Mesodermal cell (in vitro differentiated cells): ENCODE results near the gene PROP1.
"Not testable (repeated sequence)": the region's sequence is repeated elsewhere in the genome, so short reads cannot be mapped to it uniquely, and the experiment has no call there.

Experiments used
- H3K27ac ChIP-seq: 2 replicates; pipeline ENCODE4 v1.7.0; 2013; ENCODE audit warnings: mild to moderate bottlenecking, low read depth, low read length, moderate library complexity; ENCODE audit not compliant: severe bottlenecking
- H3K36me3 ChIP-seq: 2 replicates; pipeline ENCODE4 v1.7.1; 2013; ENCODE audit warnings: mild to moderate bottlenecking, low read length, moderate library complexity; ENCODE audit not compliant: control insufficient read depth, insufficient read depth
- H3K4me1 ChIP-seq: one replicate; pipeline ENCODE4 v1.7.1; 2013; ENCODE audit warnings: mild to moderate bottlenecking, low read length; ENCODE audit not compliant: insufficient read depth, control insufficient read depth, poor library complexity, severe bottlenecking
- H3K4me3 ChIP-seq: 2 replicates; pipeline ENCODE4 v1.7.0; 2013; ENCODE audit warnings: low read length, control low read depth, mild to moderate bottlenecking; ENCODE audit not compliant: insufficient read depth, poor library complexity, severe bottlenecking; ENCODE audit errors: extremely low read depth
- H3K9me3 ChIP-seq: 2 replicates; pipeline ENCODE4 v1.7.1; 2013; ENCODE audit warnings: mild to moderate bottlenecking, low read length, moderate library complexity; ENCODE audit not compliant: control insufficient read depth
- WGBS, 2 experiments: methylation state at CpG; one replicate each; pipeline ENCODE4 v1.1.5; 2013; ENCODE audit warnings: missing lambda C conversion rate in 2 of 2; ENCODE audit not compliant: insufficient coverage in 2 of 2; 5-methylcytosine and 5-hydroxymethylcytosine counted together

Gene PROP1

DNA sequence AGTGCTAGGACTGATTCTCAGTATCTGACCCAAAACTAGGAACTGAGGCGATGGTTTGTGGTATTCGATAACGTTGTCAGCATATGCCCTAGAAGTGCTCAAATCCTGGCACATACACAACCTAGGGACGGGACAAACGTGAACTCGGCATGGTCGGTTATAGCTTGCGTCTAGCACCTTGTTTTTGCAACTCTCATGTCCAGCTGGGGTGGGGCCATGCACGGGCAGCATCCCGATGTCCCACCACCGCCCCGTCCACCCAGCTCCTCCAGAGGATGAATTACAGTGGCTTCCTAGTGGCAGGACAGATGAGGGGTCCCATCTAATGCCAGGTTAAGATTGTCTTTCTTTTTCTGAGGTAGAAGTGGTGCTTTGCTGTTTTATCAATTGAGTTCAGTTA, 31.6 kb downstream of the PROP1 start:
- Histone ChIP-seq H3K27ac (no peak overlapping the region), H3K4me1 (no peaks in the 10 kb centered on the region), H3K4me3 (no peak overlapping the region), H3K36me3 (no peaks in the 10 kb centered on the region), H3K9me3 (peaks cover 2% of the 10 kb centered on the region)
- 95 to 99% methylated on average over 9 to 12 of the region's 12 CpGs for WGBS, 2 experiments

- Histone ChIP-seq H3K36me3 (no peaks in the 10 kb centered on the region), H3K27ac (no peak overlapping the region), H3K4me1 (no peaks in the 10 kb centered on the region), H3K9me3 (peaks cover 2% of the 10 kb centered on the region), H3K4me3 (no peak overlapping the region)
- 88 to 89% methylated on average over 13 to 14 of the region's 14 CpGs for WGBS, 2 experiments
Measured at GRCh38 chr5:177963966-177964365, 32.1 kb downstream of the PROP1 start.

DNA sequence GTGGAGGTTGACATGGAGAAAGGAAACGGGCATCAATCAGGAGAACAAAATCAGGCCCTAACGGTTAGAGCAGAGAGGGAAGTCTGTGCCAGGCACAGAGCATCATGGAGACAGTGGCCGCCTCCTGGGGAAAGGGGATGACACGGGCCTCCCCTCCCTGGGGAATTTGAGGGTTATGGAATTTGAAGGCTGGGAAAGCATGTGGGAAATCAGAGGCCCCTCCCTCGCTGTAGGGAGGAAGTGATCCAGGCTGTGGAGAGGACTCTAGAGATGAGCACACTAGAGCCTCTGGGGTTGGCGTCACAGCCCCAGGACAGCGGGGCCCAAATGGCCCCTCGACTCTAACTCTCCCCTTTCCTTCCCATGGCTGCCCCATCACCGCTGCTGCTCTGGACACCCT, 36.7 kb downstream of the PROP1 start:
- H3K27ac ChIP-seq = no peak overlapping the region
- H3K4me3 ChIP-seq = no peak overlapping the region
- H3K4me1 ChIP-seq = no peaks in the 10 kb centered on the region
- peaks cover 2% of the 10 kb centered on the region for H3K9me3 ChIP-seq
- whole genome bisulfite sequencing, 2 experiments = 88 to 97% methylated on average over 8 of the region's 9 CpGs
- no peaks in the 10 kb centered on the region for H3K36me3 ChIP-seq

DNA sequence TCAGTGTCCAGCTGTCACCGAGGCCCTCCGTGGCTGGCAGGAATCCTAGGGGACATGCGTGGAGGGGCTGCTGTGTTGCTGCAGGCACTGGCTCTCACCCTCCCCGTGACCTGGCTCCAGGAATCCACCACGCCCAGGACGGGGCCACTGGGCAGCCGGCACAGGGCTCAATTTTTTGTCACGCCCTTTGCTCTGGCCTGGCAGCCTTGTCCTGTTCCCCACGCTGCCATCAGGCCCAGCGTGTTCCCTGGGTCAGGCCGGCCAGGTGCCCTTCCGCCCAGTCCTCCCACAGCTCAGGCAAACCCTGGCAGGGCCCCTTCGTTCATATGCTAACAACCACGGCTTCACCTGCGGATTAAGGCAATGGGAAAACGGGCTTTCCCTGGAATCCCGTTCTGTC, 37.3 kb downstream of the PROP1 start:
- H3K9me3 ChIP-seq = peaks cover 2% of the 10 kb centered on the region
- no peaks in the 10 kb centered on the region for H3K36me3 ChIP-seq
- no peaks in the 10 kb centered on the region for H3K4me1 ChIP-seq
- 78 to 88% methylated on average over 15 to 16 of the region's 17 CpGs for WGBS, 2 experiments
- no peak overlapping the region for H3K27ac ChIP-seq
- H3K4me3 ChIP-seq = no peak overlapping the region

DNA sequence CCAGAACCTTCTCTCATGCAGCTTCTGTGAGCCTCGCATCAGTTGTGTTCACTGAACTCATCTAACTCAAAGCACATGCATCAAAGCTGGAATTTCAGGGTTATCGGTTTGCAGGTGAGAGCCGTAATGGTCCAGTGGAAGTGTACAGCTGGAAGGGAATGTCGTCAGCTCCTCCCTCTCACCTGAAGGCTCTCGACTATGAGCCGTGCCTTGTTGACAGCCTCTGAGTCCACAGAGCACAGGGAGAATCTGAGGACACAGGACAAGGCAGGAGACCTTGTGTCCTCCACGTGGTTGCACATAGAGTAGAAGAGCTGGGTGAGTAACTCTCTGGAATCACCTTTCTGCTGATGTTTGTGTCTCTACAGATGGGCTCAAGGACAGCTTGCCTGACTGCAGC, 38.8 kb downstream of the PROP1 start:
- Histone ChIP-seq H3K9me3 (peaks cover 2% of the 10 kb centered on the region), H3K36me3 (no peaks in the 10 kb centered on the region), H3K4me1 (no peaks in the 10 kb centered on the region), H3K4me3 (no peak overlapping the region), H3K27ac (no peak overlapping the region)
- 89 to 94% methylated on average over 5 to 7 of the region's 7 CpGs for WGBS, 2 experiments

DNA sequence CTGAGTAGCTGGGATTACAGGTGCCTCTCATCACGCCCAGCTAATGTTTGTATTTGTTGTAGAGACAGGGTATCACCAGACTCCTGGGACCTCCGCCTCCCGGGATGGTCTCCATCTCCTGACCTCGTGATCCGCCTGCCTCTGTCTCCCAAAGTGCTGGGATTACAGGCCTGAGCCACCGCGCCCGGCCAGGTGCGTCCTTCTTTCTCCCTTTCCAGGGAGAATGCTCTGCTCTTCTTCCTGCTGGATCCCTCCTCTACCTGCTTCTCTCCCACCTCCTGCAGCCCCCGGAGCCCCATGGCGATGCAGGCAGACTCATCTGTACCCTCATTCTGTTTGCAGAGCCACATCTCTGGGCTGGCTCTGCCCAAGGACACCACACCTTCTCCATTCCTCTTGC, 42.9 kb downstream of the PROP1 start:
- not testable (repeated sequence) for H3K4me1 ChIP-seq, H3K9me3 ChIP-seq, H3K27ac ChIP-seq, H3K36me3 ChIP-seq, H3K4me3 ChIP-seq
- WGBS, 2 experiments = 94 to 100% methylated on average over 3 of the region's 11 CpGs

GRCh38 chr5:177949656-177950055, 46.4 kb downstream of the PROP1 start:
- not testable (repeated sequence) for H3K36me3 ChIP-seq, H3K4me1 ChIP-seq, H3K4me3 ChIP-seq, H3K27ac ChIP-seq, H3K9me3 ChIP-seq
- WGBS, 2 experiments = no CpG with 5 or more reads among the region's 10 CpGs

GRCh38 chr5:177949065-177949464, 47.0 kb downstream of the PROP1 start:
- H3K9me3 ChIP-seq, H3K4me3 ChIP-seq, H3K36me3 ChIP-seq, H3K4me1 ChIP-seq, H3K27ac ChIP-seq: not testable (repeated sequence)
- no CpG with 5 or more reads among the region's 17 CpGs for WGBS, 2 experiments

DNA sequence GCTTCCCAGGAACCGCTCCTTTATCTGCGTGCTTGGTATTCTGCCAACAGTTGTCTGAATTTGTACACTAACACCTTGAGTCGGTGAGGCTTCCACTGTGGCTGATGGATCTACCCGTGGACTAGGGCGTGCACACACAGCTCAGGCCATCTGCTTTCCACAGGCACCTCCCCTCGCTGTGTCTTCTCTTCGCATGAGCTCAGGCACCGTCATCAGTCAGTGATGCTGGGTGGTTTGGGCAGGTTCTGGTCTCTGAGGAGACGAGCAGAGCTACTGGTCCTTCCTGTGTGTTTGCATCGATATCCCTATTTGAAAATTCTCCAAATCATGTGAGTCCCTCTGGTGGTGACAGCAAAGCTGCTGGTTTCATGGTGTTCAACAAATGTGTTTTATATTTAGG, 48.1 kb downstream of the PROP1 start:
- not testable (repeated sequence) for H3K4me3 ChIP-seq, H3K36me3 ChIP-seq, H3K9me3 ChIP-seq, H3K4me1 ChIP-seq, H3K27ac ChIP-seq
- WGBS, 2 experiments = 91 to 97% methylated on average over 6 to 8 of the region's 10 CpGs

- H3K27ac ChIP-seq, H3K4me1 ChIP-seq, H3K36me3 ChIP-seq, H3K9me3 ChIP-seq, H3K4me3 ChIP-seq: not testable (repeated sequence)
- no CpG with 5 or more reads among the region's 12 CpGs for WGBS, 2 experiments
Measured at GRCh38 chr5:177945601-177946283, 50.3 kb downstream of the PROP1 start.

DNA sequence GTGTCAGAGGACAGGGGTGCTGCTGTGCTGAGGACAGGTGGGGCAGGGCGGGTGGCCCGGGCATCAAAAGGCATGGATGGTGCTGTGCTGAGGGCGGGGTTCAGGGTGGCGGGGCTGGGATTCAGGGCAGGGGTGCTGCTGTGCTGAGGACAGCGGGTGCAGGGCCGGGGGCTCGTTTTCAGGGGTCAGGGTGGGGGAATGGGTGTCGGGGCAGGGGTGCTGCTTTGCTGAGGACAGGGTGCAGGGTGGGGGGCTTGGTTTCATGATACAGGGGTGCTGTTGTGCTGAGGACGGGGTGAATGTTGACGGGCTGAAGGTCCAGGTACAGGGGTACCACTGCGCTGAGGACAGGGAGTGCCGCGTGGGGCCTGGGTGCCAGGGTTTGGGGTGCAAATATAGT, 50.9 kb downstream of the PROP1 start:
- H3K4me1 ChIP-seq, H3K27ac ChIP-seq, H3K36me3 ChIP-seq, H3K4me3 ChIP-seq, H3K9me3 ChIP-seq: not testable (repeated sequence)
- 94 to 96% methylated on average over 9 to 13 of the region's 13 CpGs for WGBS, 2 experiments
